GM23248 (cell line): ENCODE measurements around the gene BCL2A1. TPM values are rescaled to one million over a fixed set of nuclear protein-coding genes. Genes with fewer than 3 reads are reported as not detected.

Experiments used
- DNase-seq: peaks from one replicate; pipeline ENCODE4 v3.0.0-alpha.2; 2015
- H2AFZ ChIP-seq: fragments of 200-600 bp; sonication (generic); 2 replicates; pipeline ENCODE4 v1.6.1; 2016; ENCODE audit warnings: antibody characterized with exemption
- H3F3A ChIP-seq: fragments of 200-600 bp; sonication (generic); 2 replicates; pipeline ENCODE4 v1.6.1; 2016; ENCODE audit warnings: mild to moderate bottlenecking, antibody characterized with exemption, mixed run types; ENCODE audit not compliant: insufficient read depth
- H3K27ac ChIP-seq: fragments of 200-600 bp; sonication (generic); 2 replicates; pipeline ENCODE4 v1.5.1; 2016; ENCODE audit warnings: mild to moderate bottlenecking
- H3K27me3 ChIP-seq: fragments of 200-600 bp; sonication (generic); replicated peaks from 2 replicates; pipeline ENCODE4 v1.6.1; 2016; ENCODE audit warnings: mild to moderate bottlenecking; ENCODE audit not compliant: insufficient read depth
- H3K36me3 ChIP-seq: fragments of 200-600 bp; sonication (generic); 2 replicates; pipeline ENCODE4 v1.6.1; 2016; ENCODE audit warnings: low read depth, mild to moderate bottlenecking
- H3K4me1 ChIP-seq: fragments of 200-600 bp; sonication (generic); 2 replicates; pipeline ENCODE4 v1.6.1; 2016; ENCODE audit warnings: mild to moderate bottlenecking; ENCODE audit not compliant: insufficient read depth
- H3K4me2 ChIP-seq: fragments of 200-600 bp; sonication (generic); one replicate; pipeline ENCODE4 v1.6.1; 2016; ENCODE audit warnings: mild to moderate bottlenecking; ENCODE audit not compliant: unreplicated experiment
- H3K4me3 ChIP-seq: fragments of 200-600 bp; sonication (generic); 2 replicates; pipeline ENCODE4 v1.5.1; 2016; ENCODE audit warnings: mild to moderate bottlenecking
- H3K79me2 ChIP-seq: fragments of 200-600 bp; sonication (generic); 2 replicates; pipeline ENCODE4 v1.6.1; 2016; ENCODE audit warnings: mild to moderate bottlenecking; ENCODE audit not compliant: insufficient read depth
- H3K9ac ChIP-seq: fragments of 200-600 bp; sonication (generic); 2 replicates; pipeline ENCODE4 v1.6.1; 2016; ENCODE audit warnings: mild to moderate bottlenecking
- H3K9me2 ChIP-seq: fragments of 200-600 bp; sonication (generic); 2 replicates; pipeline ENCODE4 v1.6.1; 2016; ENCODE audit warnings: mixed run types, mild to moderate bottlenecking, moderate library complexity; ENCODE audit not compliant: insufficient read depth
- H3K9me3 ChIP-seq: fragments of 200-600 bp; sonication (generic); one replicate; pipeline ENCODE4 v1.6.1; 2017; ENCODE audit warnings: low read depth
- H4K20me1 ChIP-seq: fragments of 200-600 bp; sonication (generic); 2 replicates; pipeline ENCODE4 v1.6.0; 2016; ENCODE audit not compliant: insufficient read depth
- EZH2 ChIP-seq: fragments of 200-600 bp; sonication (generic); IDR thresholded peaks from 2 replicates; pipeline ENCODE4 v1.6.1; 2018; ENCODE audit warnings: antibody characterized with exemption, mild to moderate bottlenecking; ENCODE audit not compliant: insufficient read depth, poor library complexity, severe bottlenecking
- EZH2phosphoT487 ChIP-seq: fragments of 200-600 bp; sonication (generic); IDR thresholded peaks from 2 replicates; pipeline ENCODE4 v1.6.1; 2018; ENCODE audit warnings: antibody characterized with exemption, moderate library complexity, mild to moderate bottlenecking, low read depth; ENCODE audit not compliant: insufficient read depth
- WGBS, 2 experiments: methylation state at CpG; one replicate each; pipeline ENCODE4 v1.1.6; 2015 to 2017; ENCODE audit warnings: low lambda C conversion rate in 2 of 2, low coverage in 1 of 2; ENCODE audit errors: missing lambda C conversion rate in 2 of 2; 5-methylcytosine and 5-hydroxymethylcytosine counted together
- in situ Hi-C: fragments of 300-500 bp; cut with MboI; formaldehyde crosslinking; loops from 2 replicates; pipeline ENCODE4 v1.15.0; 2020
- polyA plus RNA-seq: library from polyadenylated mRNA; unstranded; fragments of >200 nt; fragmentation: Nextera tagmentation; extraction: Ambion mirVana; gene quantifications from 2 replicates; pipeline ENCODE4 v1.2.1, GENCODE V29; 2016
- total RNA-seq: library from RNA; depleted of rRNA; stranded (reverse); fragments of >200 nt; shearing (Covaris generic); gene quantifications from 2 replicates; pipeline ENCODE4 v1.2.3, GENCODE V29; 2014

Gene BCL2A1
- total and polyA plus RNA-seq, 2 experiments from 2014 or later, result 1.0 TPM; not detected in 1

DNA sequence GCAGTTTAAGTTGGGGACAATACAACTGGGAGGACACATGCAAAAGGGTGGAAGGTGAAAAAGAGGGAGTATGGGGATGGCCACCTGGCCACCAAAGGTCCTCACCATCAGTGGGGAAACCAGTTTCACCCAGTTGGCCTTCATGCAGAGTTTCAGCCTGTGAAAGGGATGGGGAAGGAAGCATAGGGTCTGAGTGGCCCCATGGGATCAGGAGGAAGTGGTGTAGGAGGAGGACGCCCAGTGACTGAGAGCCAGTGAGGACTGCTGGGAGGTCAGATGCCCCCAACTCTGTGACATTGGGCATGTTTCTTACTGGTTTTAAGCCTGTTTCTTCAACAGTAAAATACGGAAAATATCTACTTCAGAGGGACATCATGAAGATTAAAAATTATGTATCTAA is 16.3 kb downstream of the BCL2A1 start:
- H3F3A ChIP-seq, result no peaks in the 10 kb centered on the region
- no peaks in the 10 kb centered on the region for H4K20me1 ChIP-seq
- WGBS, 2 experiments, result 83 to 87% methylated on average over 2 of the region's 2 CpGs
- H3K79me2 ChIP-seq, result no peaks in the 10 kb centered on the region
- no peaks in the 10 kb centered on the region for H3K36me3 ChIP-seq
- no peaks in the 10 kb centered on the region for H3K9me2 ChIP-seq
- H3K9me3 ChIP-seq, result no peaks in the 10 kb centered on the region
- no peak for TF ChIP-seq EZH2phosphoT487
- TF ChIP-seq EZH2, result no peak
- H2AFZ ChIP-seq, result no peak overlapping the region
- no peak overlapping the region for H3K4me2 ChIP-seq
- no peak overlapping the region for H3K9ac ChIP-seq
- no peak overlapping the region for H3K27ac ChIP-seq
- H3K27me3 ChIP-seq, result no peaks in the 10 kb centered on the region
- in situ Hi-C loops, result no loop called here
- H3K4me3 ChIP-seq, result no peak overlapping the region
- no peaks in the 10 kb centered on the region for H3K4me1 ChIP-seq
- no peak for DNase-seq

DNA sequence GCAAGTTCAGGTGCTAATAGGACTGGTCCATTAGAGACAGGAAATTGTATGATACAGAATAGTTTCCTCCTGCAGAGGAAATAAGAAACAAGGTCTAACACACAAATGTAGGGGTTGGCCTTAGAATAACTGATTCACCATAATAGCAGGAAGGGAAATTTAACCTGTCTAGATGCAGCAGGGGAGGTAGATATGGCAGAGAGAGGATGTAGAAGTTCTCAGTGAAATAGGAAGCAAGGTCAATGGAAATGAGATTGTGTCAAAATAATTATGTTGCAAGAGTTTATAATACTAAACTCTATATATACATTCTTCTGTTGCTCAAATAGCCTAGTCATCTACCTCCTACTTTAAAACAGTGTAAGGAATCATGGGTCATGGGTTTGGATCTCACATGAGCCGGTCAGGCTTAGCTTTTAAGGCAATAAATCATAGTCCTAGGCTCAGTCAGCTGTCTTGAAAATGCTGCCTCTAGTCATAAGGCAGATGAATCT is 17.0 kb downstream of the BCL2A1 start:
- 32 to 38% methylated on average over 1 of the region's 1 CpG for WGBS, 2 experiments

DNA sequence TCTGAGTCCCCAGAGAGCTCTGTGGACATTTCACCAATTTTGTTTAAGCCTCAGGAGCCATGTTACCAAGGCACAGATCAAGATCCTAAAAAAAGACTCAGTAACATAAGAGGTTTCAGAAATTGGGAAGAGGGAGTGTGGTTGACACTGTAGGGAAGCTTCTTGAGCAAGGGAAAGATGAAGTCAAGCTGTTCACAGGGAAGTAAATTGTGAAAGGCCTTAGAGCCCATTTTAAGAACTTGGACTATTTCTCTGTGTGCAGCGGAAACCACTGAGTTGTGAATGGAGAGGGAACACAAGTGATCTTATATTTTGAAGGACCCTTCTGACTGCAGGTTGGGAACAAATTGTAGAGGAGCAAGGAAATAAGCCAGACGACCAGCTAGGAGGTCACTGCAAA is 18.7 kb downstream of the BCL2A1 start:
- Histone ChIP-seq H3K4me2 (no peak overlapping the region), H3K79me2 (no peaks in the 10 kb centered on the region), H3K36me3 (no peaks in the 10 kb centered on the region), H3K27ac (no peak overlapping the region), H3F3A (no peaks in the 10 kb centered on the region), H3K9me2 (no peaks in the 10 kb centered on the region), H3K4me3 (no peak overlapping the region), H3K27me3 (no peaks in the 10 kb centered on the region), H4K20me1 (no peaks in the 10 kb centered on the region), H3K9ac (no peak overlapping the region), H3K9me3 (no peaks in the 10 kb centered on the region), H2AFZ (no peak overlapping the region), H3K4me1 (no peaks in the 10 kb centered on the region)
- no peak for DNase-seq
- in situ Hi-C loops, result no loop called here
- WGBS, 2 experiments, result 52 to 54% methylated on average over 2 of the region's 2 CpGs
- TF ChIP-seq EZH2, result no peak
- no peak for TF ChIP-seq EZH2phosphoT487

More for the DNA sequence above, 17.0 kb downstream of the BCL2A1 start:
- no peak overlapping the region for H3K4me2 ChIP-seq
- H3K4me1 ChIP-seq, result no peaks in the 10 kb centered on the region
- H3K27me3 ChIP-seq, result no peaks in the 10 kb centered on the region
- H3K4me3 ChIP-seq, result no peak overlapping the region
- no peak overlapping the region for H3K9ac ChIP-seq
- DNase-seq, result peak; percentile 15
- H4K20me1 ChIP-seq, result no peaks in the 10 kb centered on the region
- TF ChIP-seq EZH2phosphoT487 (no peak), EZH2 (no peak)
- no peak overlapping the region for H3K27ac ChIP-seq
- no peaks in the 10 kb centered on the region for H3F3A ChIP-seq
- no peaks in the 10 kb centered on the region for H3K9me3 ChIP-seq
- H3K79me2 ChIP-seq, result no peaks in the 10 kb centered on the region
- H3K36me3 ChIP-seq, result no peaks in the 10 kb centered on the region
- in situ Hi-C loops, result no loop called here
- no peak overlapping the region for H2AFZ ChIP-seq
- H3K9me2 ChIP-seq, result no peaks in the 10 kb centered on the region

DNA sequence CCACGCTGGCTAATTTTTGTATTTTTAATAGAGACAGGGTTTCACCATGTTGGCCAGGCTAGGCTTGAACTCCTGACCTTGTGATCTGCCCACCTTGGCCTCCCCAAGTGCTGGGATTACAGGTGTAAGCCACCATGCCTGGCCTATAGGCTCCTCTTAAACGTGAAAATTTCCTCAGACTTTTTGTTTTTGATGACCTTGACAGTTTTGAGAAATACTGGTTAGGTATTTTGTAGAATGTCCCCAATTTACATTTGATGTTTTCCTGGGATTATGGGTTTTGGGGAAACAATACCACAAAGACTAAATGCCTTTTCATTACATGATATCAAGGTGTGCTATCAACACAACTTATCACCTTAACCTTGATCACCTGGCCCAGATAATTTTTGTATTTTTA is 20.7 kb downstream of the BCL2A1 start:
- in situ Hi-C loops, result no loop called here
- Histone ChIP-seq H4K20me1 (no peaks in the 10 kb centered on the region), H3K9me2 (no peaks in the 10 kb centered on the region), H3K4me1 (no peaks in the 10 kb centered on the region), H3K4me3 (no peak overlapping the region), H3K9me3 (no peaks in the 10 kb centered on the region), H3K27ac (no peak overlapping the region), H3K9ac (no peak overlapping the region), H3K27me3 (no peaks in the 10 kb centered on the region), H3K79me2 (no peaks in the 10 kb centered on the region), H2AFZ (no peak overlapping the region), H3K4me2 (no peak overlapping the region), H3K36me3 (no peaks in the 10 kb centered on the region), H3F3A (no peaks in the 10 kb centered on the region)
- TF ChIP-seq EZH2phosphoT487 (no peak), EZH2 (no peak)
- WGBS, 2 experiments, result 60 to 61% methylated on average over 2 of the region's 2 CpGs
- no peak for DNase-seq

DNA sequence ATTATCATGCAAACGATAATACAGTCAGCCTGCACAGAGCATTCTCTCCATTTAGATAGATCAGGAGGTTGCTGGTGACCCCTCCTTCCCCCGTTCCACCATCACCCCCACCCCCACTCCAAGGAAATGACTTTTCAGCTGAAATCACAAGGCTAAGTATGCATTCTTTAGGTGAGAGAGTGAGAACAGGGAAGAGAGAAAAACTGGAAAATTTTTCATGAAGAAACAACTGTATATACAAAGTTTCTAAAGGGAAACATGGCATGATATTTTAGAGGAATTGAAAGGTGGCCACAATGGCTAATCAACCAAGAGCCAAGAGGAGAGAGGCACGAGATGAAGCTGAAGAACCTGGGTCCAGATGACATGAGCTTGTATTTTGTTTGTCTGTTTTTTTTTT is 22.2 kb downstream of the BCL2A1 start:
- no peaks in the 10 kb centered on the region for H3K36me3 ChIP-seq
- no peaks in the 10 kb centered on the region for H3K9me3 ChIP-seq
- no peak overlapping the region for H3K4me3 ChIP-seq
- H3K4me2 ChIP-seq, result no peak overlapping the region
- 59 to 69% methylated on average over 3 of the region's 3 CpGs for WGBS, 2 experiments
- TF ChIP-seq EZH2, result no peak
- in situ Hi-C loops, result no loop called here
- no peaks in the 10 kb centered on the region for H3K79me2 ChIP-seq
- no peak overlapping the region for H3K27ac ChIP-seq
- no peaks in the 10 kb centered on the region for H3K4me1 ChIP-seq
- H4K20me1 ChIP-seq, result no peaks in the 10 kb centered on the region
- DNase-seq, result no peak
- no peaks in the 10 kb centered on the region for H3K9me2 ChIP-seq
- H2AFZ ChIP-seq, result no peak overlapping the region
- no peaks in the 10 kb centered on the region for H3F3A ChIP-seq
- no peak overlapping the region for H3K9ac ChIP-seq
- H3K27me3 ChIP-seq, result no peaks in the 10 kb centered on the region
